HCT116 (cell line): ENCODE results near the gene FHL2. TPM values are rescaled to one million over a fixed set of nuclear protein-coding genes. Genes with fewer than 3 reads are reported as not detected.

Experiments
- ATAC-seq: fragments of 200-7000 bp; cut with Tn5 transposase; 2 replicates; pipeline ENCODE4 v1.9.1; 2020; ENCODE audit warnings: mild to moderate bottlenecking, moderate library complexity
- BruUV-seq: library from RNA; stranded (reverse); fragments of 400-500 nt; replicated peaks from 2 replicates; lab custom pipeline; 2021; lab: Mats Ljungman, UMichigan
- CTCF ChIA-PET: fragments of 300-600 bp; sonication (Branson Sonifier 250); formaldehyde crosslinking; loops from one replicate; lab custom pipeline; 2021; ENCODE audit warnings: antibody characterized with exemption; lab: Charles Lee
- POLR2A ChIA-PET: fragments of 300-600, 350-600 bp; sonication (Branson Sonifier 250); formaldehyde crosslinking; loops from one replicate; lab custom pipeline; 2021; ENCODE audit warnings: antibody characterized with exemption; lab: Charles Lee
- RAD21 ChIA-PET, 2 experiments: fragments of 300-600 bp; sonication (Branson Sonifier 250); formaldehyde crosslinking; loops; one replicate each; lab custom pipeline; 2023; ENCODE audit warnings: low total read pairs in 2 of 2; ENCODE audit not compliant: uncharacterized antibody in 2 of 2, unreplicated experiment in 2 of 2, low non-redundant PET in 1 of 2; lab: Charles Lee
- DNase-seq: peaks from one replicate; pipeline ENCODE4 v3.0.0-alpha.2; 2010; ENCODE audit warnings: low read depth, low spot score
- H2AFZ ChIP-seq: fragments of 200-600 bp; shearing (Covaris generic), sonication (generic); 2 replicates; pipeline ENCODE4 v1.6.1; 2017; ENCODE audit warnings: low read depth, mixed run types, mixed read lengths, antibody characterized with exemption, low read length; ENCODE audit not compliant: poor library complexity, severe bottlenecking
- H3K27ac ChIP-seq: 2 replicates; pipeline ENCODE4 v1.5.1; 2012; ENCODE audit warnings: low read depth, low read length
- H3K27me3 ChIP-seq: fragments of 200-600 bp; sonication (generic); 2 replicates; pipeline ENCODE4 v1.6.1; 2016; ENCODE audit warnings: mixed run types, low read length, mixed read lengths; ENCODE audit not compliant: insufficient read depth
- H3K36me3 ChIP-seq, 2 experiments: fragments of 200-500 bp in 1 of 2; fragments of 200-600 bp in 1 of 2; sonication (Bioruptor generic) in 1 of 2; sonication (generic) in 1 of 2; 2 replicates each; pipeline versions ENCODE4 v1.5.1 to v1.6.1; 2014 to 2016; ENCODE audit warnings: low read length in 2 of 2, inconsistent platforms in 1 of 2, mixed read lengths in 1 of 2, mixed run types in 1 of 2; ENCODE audit not compliant: insufficient read depth in 2 of 2, control insufficient read depth in 1 of 2
- H3K4me1 ChIP-seq, 2 experiments: fragments of 200-600 bp in 1 of 2; sonication (generic) in 1 of 2; 2 replicates each; pipeline versions ENCODE4 v1.5.1 to v1.6.1; 2012 to 2017; ENCODE audit warnings: low read length in 2 of 2, inconsistent platforms in 1 of 2, mild to moderate bottlenecking in 1 of 2, mixed read lengths in 1 of 2, mixed run types in 1 of 2, moderate library complexity in 1 of 2; ENCODE audit not compliant: insufficient read depth in 2 of 2, control insufficient read depth in 1 of 2
- H3K4me2 ChIP-seq: fragments of 200-600 bp; sonication (generic); 2 replicates; pipeline ENCODE4 v1.6.1; 2017; ENCODE audit warnings: mixed run types, low read length, mixed read lengths
- H3K4me3 ChIP-seq, 2 experiments: fragments of 200-600 bp in 1 of 2; sonication (generic) in 1 of 2; replicated peaks in 1 of 2; 2 replicates each; pipeline ENCODE4 v1.5.1; 2011 to 2016; ENCODE audit warnings: low read length in 2 of 2, control low read depth in 1 of 2, low read depth in 1 of 2, mild to moderate bottlenecking in 1 of 2, mixed read lengths in 1 of 2, mixed run types in 1 of 2
- H3K79me2 ChIP-seq: fragments of 200-600 bp; sonication (generic); 2 replicates; pipeline ENCODE4 v1.6.1; 2017; ENCODE audit warnings: mild to moderate bottlenecking, mixed run types, low read length, moderate library complexity, mixed read lengths; ENCODE audit not compliant: insufficient read depth
- H3K9ac ChIP-seq: fragments of 200-600 bp; sonication (generic); 2 replicates; pipeline ENCODE4 v1.6.1; 2016; ENCODE audit warnings: low read length, mixed read lengths
- H3K9me2 ChIP-seq: fragments of 200-600 bp; sonication (generic), shearing (Covaris generic); 2 replicates; pipeline ENCODE4 v1.6.1; 2017; ENCODE audit warnings: mixed run types, mild to moderate bottlenecking, moderate library complexity; ENCODE audit not compliant: insufficient read depth
- H3K9me3 ChIP-seq, 2 experiments: fragments of 200-500 bp in 1 of 2; fragments of 200-600 bp in 1 of 2; sonication (Bioruptor generic) in 1 of 2; sonication (generic) in 1 of 2; 2 replicates each; pipeline ENCODE4 v1.6.1; 2014 to 2017; ENCODE audit warnings: low read length in 2 of 2, mixed read lengths in 2 of 2, inconsistent platforms in 1 of 2, low read depth in 1 of 2, mild to moderate bottlenecking in 1 of 2, mixed run types in 1 of 2, moderate library complexity in 1 of 2; ENCODE audit not compliant: control insufficient read depth in 1 of 2, insufficient read depth in 1 of 2
- H4K20me1 ChIP-seq: fragments of 200-600 bp; sonication (generic), shearing (Covaris generic); 2 replicates; pipeline ENCODE4 v1.6.1; 2017; ENCODE audit warnings: mixed run types, mild to moderate bottlenecking, moderate library complexity; ENCODE audit not compliant: insufficient read depth
- ATF3 ChIP-seq: IDR thresholded peaks from 2 replicates; pipeline ENCODE4 v1.6.1; 2012
- EGR1 ChIP-seq: IDR thresholded peaks from 2 replicates; pipeline ENCODE4 v1.6.1; 2012; ENCODE audit warnings: low read depth
- ELF1 ChIP-seq: IDR thresholded peaks from 2 replicates; pipeline ENCODE4 v1.6.1; 2012; ENCODE audit warnings: low read depth, borderline replicate concordance
- EZH2 ChIP-seq: fragments of 200-600 bp; sonication (generic); IDR thresholded peaks from 2 replicates; pipeline ENCODE4 v1.6.1; 2017; ENCODE audit warnings: antibody characterized with exemption, mixed run types
- EZH2phosphoT487 ChIP-seq: fragments of 200-600 bp; IDR thresholded peaks from 2 replicates; pipeline ENCODE4 v1.6.1; 2018; ENCODE audit warnings: antibody characterized with exemption, borderline replicate concordance
- FOSL1 ChIP-seq: IDR thresholded peaks from 2 replicates; pipeline ENCODE4 v1.6.1; 2012; ENCODE audit warnings: low read depth
- MAX ChIP-seq: IDR thresholded peaks from 2 replicates; pipeline ENCODE4 v1.6.1; 2012
- POLR2A ChIP-seq: IDR thresholded peaks from 2 replicates; pipeline ENCODE4 v1.7.0; 2011; ENCODE audit warnings: borderline replicate concordance; ENCODE audit not compliant: insufficient read depth, insufficient read length; ENCODE audit errors: extremely low read depth
- SRF ChIP-seq: IDR thresholded peaks from 2 replicates; pipeline ENCODE4 v1.6.1; 2012; ENCODE audit warnings: low read depth
- TCF7L2 ChIP-seq: IDR thresholded peaks from 2 replicates; pipeline ENCODE4 v1.7.0; 2011; ENCODE audit warnings: borderline replicate concordance, inconsistent platforms; ENCODE audit not compliant: insufficient read depth, insufficient read length; ENCODE audit errors: extremely low read depth
- ZBTB33 ChIP-seq: IDR thresholded peaks from 2 replicates; pipeline ENCODE4 v1.6.1; 2011; ENCODE audit warnings: mild to moderate bottlenecking, low read length, moderate library complexity; ENCODE audit not compliant: insufficient replicate concordance; ENCODE audit errors: extremely low read depth
- ZFX ChIP-seq: fragments of 450-650 bp; IDR thresholded peaks from 2 replicates; pipeline ENCODE4 v1.6.1; 2017
- intact Hi-C: fragments of 100-400 bp; cut with micrococcal nuclease; formaldehyde crosslinking; loops from 2 replicates; pipeline ENCODE4 v1.10.0; 2022
- total RNA-seq: library from RNA; stranded (reverse); gene quantifications from one replicate; pipeline ENCODE4 v1.2.1, GENCODE V29; 2021; ENCODE audit not compliant: unreplicated experiment

FHL2 gene
- total RNA-seq, 1 experiment from 2014 or later = 86.6 TPM

- ATAC-seq = peak; percentile 39; the same call in 1 of the 2 replicates
- RAD21 ChIA-PET = interaction anchor here in 1 of 2 experiments (0.7 kb wide), 1 partner anchor 28 kb away, joined by 3 read pairs; no protein-coding TSS in a partner anchor
- H3K4me1 ChIP-seq = peaks cover 12 to 26% of the 10 kb centered on the region in 2 experiments
- H3K9me3 ChIP-seq = no peaks in the 10 kb centered on the region
- no peaks in the 10 kb centered on the region for H3K27me3 ChIP-seq
- no peaks in the 10 kb centered on the region for H4K20me1 ChIP-seq
- no peak overlapping the region for H2AFZ ChIP-seq
- peaks cover 50% of the 10 kb centered on the region for H3K79me2 ChIP-seq
- H3K9ac ChIP-seq = peak overlapping the region; percentile 74
- BruUV-seq = no TSS peak
- intact Hi-C loops = no loop called here
- peak overlapping the region; percentile 37 for H3K27ac ChIP-seq
- 0 out of 4 replicates have a peak, but pooled peaks cover 0 to 2% of the 10 kb centered on the region in 2 experiments for H3K36me3 ChIP-seq
- no peak for DNase-seq
- POLR2A ChIA-PET = no interaction called here
- H3K4me3 ChIP-seq = peak overlapping the region; percentile 51 to 59
- CTCF ChIA-PET = interaction anchor here (1.3 kb wide), 1 partner anchor 41 kb away, joined by 3 read pairs; no protein-coding TSS in a partner anchor
- TF ChIP-seq ELF1 (no peak), ZBTB33 (no peak), ATF3 (no peak), FOSL1 (no peak), SRF (no peak), TCF7L2 (no peak), ZFX (no peak), EGR1 (no peak), EZH2phosphoT487 (no peak), EZH2 (no peak), MAX (no peak), POLR2A (no peak)
- H3K9me2 ChIP-seq = no peaks in the 10 kb centered on the region
- H3K4me2 ChIP-seq = peak overlapping the region; percentile 71
Measured at GRCh38 chr2:105329197-105329554, 69.7 kb downstream of the FHL2 start.
